Measurements from ENCODE around the gene CLDN16. TPM values are rescaled to one million over a fixed set of nuclear protein-coding genes. Genes with fewer than 3 reads are reported as not detected.

CLDN16 gene
- total RNA-seq, 2 experiments from 2014 or later, result not detected

Other genes with a start within 250 kb of the CLDN16 start
- gene CLDN1, start 65.7 kb upstream of the CLDN16 start, total RNA-seq, result not detected
- gene TMEM207, start 61.7 kb downstream of the CLDN16 start, total RNA-seq, result not detected
- gene IL1RAP, start 125.9 kb downstream of the CLDN16 start, total RNA-seq, result 10 to 100 TPM; 10.5 to 10.7 TPM

All from activated naive CD8-positive, alpha-beta T cell treated with anti-CD3 and anti-CD28 coated beads, Interleukin-2, amount 10 ng/mL, durations not matched to agents 7 days and 5 days (primary cell).